Hematopoietic multipotent progenitor cell treated with erythropoietin and hydrocortisone succinate and interleukin-3 and kit ligand, for 8 days (in vitro differentiated cells): Measurements from ENCODE around the gene C2orf49.
A peak's percentile ranks its signal among the peaks of the same experiment; 100 is the strongest.

Experiments
- DNase-seq: peaks from one replicate; pipeline ENCODE4 v3.0.0-alpha.2; 2015

Gene C2orf49

GRCh38 chr2:105384216-105384615 lies 46.9 kb downstream of the C2orf49 start:
- DNase-seq = peak; percentile 35

GRCh38 chr2:105384861-105385260 lies 47.5 kb downstream of the C2orf49 start:
- DNase-seq = no peak

DNA sequence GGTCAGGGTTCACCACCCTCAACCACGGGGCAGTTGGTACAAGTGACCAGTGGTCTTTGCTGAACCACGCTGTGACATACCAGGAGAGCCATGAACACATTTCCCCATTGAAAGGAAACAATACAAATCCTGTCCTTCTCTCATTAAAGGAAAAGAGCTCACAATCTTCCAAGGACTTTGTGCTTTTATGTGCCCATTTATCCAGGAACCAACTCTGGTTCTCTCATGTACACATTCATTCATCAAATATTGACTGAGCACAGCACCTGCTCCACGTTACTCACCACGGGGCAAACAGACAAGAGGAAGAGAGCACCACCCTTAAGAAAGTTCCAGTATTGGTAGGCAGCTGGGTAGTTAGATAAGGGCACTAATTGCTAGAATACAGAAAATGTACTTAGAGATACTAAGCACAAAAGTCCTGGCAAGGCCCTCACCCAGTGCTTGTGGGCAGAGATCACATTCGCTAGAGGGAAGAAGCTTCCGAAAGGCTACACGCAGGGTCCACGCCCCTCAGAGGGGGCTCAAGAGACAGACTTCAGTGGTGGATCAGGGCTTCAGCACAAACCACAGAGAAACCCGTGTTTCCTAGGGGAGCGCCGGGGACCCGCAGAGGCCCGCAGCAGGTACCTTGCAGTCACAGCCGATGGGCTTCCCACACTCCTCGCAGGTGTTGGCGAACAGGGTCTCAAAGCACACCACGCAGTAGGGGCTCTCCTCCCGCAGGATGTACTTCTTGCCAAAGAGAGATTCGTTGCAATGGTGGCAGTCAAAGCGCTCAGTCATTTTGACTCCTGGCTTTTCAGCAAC lies 48.6 kb downstream of the C2orf49 start:
- DNase-seq = peak; percentile 97

- DNase-seq = no peak
Observed at GRCh38 chr2:105387225-105387624, 49.9 kb downstream of the C2orf49 start.

- DNase-seq = no peak
Observed at GRCh38 chr2:105388971-105389381, 51.6 kb downstream of the C2orf49 start.

GRCh38 chr2:105390454-105390853 lies 53.1 kb downstream of the C2orf49 start:
- peak; percentile 38 for DNase-seq

DNA sequence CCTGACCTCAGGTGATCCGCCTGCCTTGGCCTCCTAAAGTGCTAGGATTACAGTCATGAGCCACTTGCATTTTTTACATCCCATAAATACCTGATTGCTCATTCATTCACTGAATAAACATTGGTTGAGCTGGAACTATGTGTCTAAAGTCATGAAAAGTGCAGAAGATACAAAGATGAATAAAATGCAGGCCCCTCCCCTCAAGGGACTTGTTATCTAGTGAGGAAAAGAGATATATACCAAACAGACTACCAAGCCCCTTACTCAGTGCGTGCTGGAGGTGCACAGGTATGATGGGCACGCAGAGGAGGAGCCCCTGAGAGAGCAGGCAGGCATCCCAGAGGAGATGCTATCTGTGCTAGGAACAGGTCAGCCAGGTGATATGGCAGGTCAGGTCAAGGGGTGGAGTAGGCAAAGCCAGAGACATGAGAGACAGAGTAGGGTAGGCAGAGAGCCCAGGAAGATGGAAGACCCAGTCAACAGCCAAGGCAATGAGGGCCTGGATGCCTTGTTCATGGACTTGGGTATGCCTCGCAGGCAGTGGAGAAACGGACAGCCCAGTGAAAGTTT lies 53.8 kb downstream of the C2orf49 start:
- no peak for DNase-seq

DNA sequence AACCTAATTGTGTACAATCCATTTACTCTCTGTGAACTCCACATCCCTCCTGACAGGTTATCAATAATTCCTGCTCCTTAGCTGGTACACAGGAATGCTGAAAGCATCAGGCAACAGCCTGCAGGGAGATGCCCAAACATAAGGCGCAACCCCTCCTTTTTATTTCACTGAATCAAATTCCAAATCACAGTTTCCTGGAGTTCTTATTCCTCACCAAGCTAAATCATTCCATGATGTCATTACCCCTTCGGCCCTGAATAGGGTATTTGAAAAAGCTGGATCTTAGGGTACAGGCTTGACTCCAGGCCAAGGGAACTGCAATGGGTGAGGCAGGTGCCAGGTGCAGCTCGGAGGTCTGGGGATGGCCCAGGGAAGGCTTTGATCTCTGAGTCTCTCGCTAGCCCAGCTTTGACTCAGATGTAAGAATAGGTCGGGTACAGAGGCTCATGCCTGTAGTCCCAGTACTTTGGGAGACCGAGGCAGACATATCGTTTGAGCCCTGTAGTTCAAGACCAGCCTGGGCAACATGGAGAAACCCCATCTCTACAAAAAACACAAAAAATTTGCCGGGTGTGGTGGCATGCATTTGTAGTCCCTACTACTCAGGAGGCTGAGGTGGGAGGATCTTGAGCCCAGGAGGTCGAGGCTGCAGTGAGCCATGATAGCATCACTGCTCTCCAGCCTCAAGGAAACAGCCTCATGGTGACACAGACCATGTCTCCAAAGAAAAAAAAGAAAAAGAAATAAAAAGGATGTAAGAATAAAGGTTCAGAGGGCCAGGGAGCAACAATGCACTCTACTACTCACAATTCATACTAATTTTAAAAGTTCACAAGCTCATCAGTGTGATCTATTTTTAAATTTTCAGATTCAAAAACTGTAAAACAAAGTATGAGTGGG lies 54.7 kb downstream of the C2orf49 start:
- no peak for DNase-seq

DNA sequence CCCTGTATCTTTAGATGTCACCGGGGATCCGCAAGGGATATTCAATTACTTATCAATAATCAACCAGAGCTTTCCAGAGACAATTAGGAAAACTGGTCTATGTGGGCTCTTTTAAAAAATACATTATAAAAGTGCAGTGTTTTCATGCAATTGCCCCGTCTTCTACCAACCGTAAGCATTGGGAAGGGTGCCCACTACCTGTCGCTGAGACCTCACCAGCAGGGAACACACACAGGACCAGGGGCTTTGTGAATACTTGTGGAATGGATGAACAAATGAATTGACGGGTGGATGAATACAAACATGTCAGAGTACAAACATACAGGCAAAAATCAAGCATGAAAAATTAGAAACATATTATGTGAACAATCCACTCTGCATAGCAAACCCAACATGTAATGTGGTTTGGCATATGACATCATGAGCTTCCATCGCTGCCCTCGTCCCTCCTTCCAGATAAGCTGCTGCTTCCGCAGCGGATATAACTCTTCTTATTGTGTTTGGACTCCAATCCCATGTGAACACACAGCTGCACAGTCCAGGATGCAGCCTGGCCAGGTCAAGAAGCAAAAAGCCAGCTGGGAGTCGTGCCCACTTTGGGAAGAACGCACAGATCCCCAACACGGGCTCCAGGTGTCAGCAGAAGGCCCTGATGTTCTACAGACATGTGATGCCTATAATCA lies 56.2 kb downstream of the C2orf49 start:
- no peak for DNase-seq

DNA sequence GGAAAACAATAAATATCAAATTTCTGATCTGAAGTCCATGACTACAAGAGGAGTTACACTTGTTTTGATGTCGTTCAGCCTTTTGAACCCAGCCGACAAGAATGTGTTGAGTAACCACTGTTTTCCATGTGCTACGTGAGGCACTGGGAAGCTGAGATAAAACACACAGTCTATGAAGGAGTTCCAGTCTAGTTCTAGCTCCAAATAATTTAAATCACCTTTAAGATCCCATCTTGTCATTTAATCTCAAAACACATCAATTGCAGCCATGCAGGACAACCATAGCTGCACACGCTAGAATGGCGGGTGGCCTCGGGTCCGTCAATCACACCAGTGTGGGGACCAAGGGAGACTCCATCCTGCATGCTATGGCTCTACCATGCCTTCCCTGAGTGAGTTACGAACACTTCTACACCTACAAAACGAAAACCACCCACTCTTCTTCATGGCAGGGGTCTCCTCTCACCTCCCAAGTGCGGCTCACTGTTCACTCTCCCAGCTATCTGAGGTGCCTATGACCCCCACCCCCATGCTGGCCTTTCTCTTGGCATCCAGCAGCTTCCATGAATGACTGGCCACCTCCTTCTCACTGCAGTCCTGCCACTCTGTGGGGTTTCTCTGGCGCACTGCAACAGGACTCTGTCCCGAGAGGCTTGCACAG lies 57.7 kb downstream of the C2orf49 start:
- DNase-seq = no peak

- no peak for DNase-seq
Observed at GRCh38 chr2:105395691-105396090, 58.4 kb downstream of the C2orf49 start.

DNA sequence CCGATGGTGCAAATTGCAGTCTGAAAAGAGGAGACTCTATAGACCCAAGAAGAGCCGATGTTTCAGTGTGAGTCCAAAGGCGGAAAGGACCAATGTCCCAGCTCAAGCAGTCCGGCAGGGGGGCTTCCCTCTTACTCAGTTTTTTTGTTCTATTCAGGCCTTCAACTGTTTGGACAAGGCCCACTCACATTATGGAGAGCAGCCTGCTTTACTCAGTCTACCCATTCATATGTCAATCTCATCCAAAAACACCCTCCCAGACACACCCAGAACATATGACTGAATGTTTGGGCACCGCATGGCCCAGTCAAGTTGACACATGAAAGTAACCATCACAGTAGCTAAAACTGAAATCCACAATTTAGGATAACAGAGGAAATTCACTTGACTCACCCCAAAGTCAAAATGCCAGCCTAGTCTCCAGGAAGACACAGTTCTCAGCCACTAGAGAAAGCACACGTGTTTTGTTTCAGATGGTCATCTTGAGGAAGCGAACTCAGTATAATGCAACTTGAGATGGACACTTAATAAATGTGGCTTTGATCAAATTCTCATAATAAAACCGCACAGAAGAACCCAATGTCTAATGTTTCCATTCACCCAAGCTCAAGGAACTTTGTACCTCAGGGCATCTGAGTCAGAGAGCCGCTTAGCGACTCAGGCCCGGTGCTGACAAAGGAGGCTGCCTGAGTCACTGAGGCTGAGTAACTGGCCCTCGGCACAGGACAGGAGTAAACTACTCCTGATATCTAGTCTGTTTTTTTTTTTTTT lies 59.1 kb downstream of the C2orf49 start:
- peak; percentile 82 for DNase-seq

- DNase-seq = peak; percentile 34
Observed at GRCh38 chr2:105397025-105397722, 59.8 kb downstream of the C2orf49 start.

DNA sequence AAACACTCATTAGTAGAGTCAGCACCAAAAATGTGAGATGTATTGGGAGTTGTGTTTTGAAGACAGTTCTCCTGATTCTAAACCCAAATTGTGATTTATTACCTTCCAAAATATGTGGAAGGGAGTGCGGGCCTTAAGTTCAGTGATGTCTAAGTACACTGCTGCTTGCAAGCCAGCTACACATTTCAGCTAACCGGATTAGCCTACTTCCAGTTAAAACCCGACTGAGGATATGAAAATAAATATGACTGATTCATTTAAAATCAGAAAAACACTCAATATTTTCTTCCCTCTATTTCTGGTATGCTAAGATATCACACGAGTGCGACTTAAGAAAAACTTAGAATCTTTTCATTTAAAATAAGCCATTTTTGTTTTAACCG lies 60.6 kb downstream of the C2orf49 start:
- DNase-seq = peak; percentile 49

- DNase-seq = peak; percentile 80
Observed at GRCh38 chr2:105398336-105399206, 61.2 kb downstream of the C2orf49 start, which contains the start of gene FHL2. Gene FHL2 (minus strand): TSS chr2:105399051. CDS start chr2:105386516, 12,535 bp downstream.
